Smooth muscle cell (in vitro differentiated cells): Measurements from ENCODE around the gene PLXNB3. TPM values are rescaled to one million over a fixed set of nuclear protein-coding genes. Genes with fewer than 3 reads are reported as not detected.
A peak's percentile ranks its signal among the peaks of the same experiment; 100 is the strongest.
"Not testable (repeated sequence)": the region's sequence is repeated elsewhere in the genome, so short reads cannot be mapped to it uniquely, and the experiment has no call there.

Experiments
- DNase-seq: peaks from one replicate; lab custom pipeline; 2025; ENCODE audit not compliant: unreplicated experiment; lab: John Stamatoyannopoulos, UW
- H2AFZ ChIP-seq: fragments of 200-600 bp; sonication (generic); 2 replicates; pipeline ENCODE4 v1.6.0; 2016; ENCODE audit warnings: antibody characterized with exemption, low read depth, mild to moderate bottlenecking
- H3F3A ChIP-seq: fragments of 200-600 bp; sonication (generic); 2 replicates; pipeline ENCODE4 v1.6.0; 2017; ENCODE audit warnings: antibody characterized with exemption, low read depth
- H3K27ac ChIP-seq: fragments of 200-600 bp; sonication (generic); 2 replicates; pipeline ENCODE4 v1.5.1; 2016; ENCODE audit warnings: low read depth, mild to moderate bottlenecking
- H3K27me3 ChIP-seq: fragments of 200-600 bp; sonication (generic); 2 replicates; pipeline ENCODE4 v1.6.1; 2016; ENCODE audit warnings: low read depth, mild to moderate bottlenecking
- H3K36me3 ChIP-seq: fragments of 200-600 bp; sonication (generic); 2 replicates; pipeline ENCODE4 v1.5.1; 2016; ENCODE audit warnings: low read depth
- H3K4me1 ChIP-seq: fragments of 200-600 bp; sonication (generic); 2 replicates; pipeline ENCODE4 v1.5.1; 2016; ENCODE audit warnings: low read depth
- H3K4me2 ChIP-seq: fragments of 200-600 bp; sonication (generic); 2 replicates; pipeline ENCODE4 v1.6.0; 2016; ENCODE audit warnings: mild to moderate bottlenecking
- H3K4me3 ChIP-seq: fragments of 200-600 bp; sonication (generic); 2 replicates; pipeline ENCODE4 v1.5.1; 2016; ENCODE audit warnings: mild to moderate bottlenecking
- H3K79me2 ChIP-seq: fragments of 200-600 bp; sonication (generic); 2 replicates; pipeline ENCODE4 v1.6.0; 2016; ENCODE audit warnings: low read depth, mild to moderate bottlenecking
- H3K9ac ChIP-seq: fragments of 200-600 bp; sonication (generic); 2 replicates; pipeline ENCODE4 v1.6.0; 2016; ENCODE audit warnings: low read depth
- H3K9me3 ChIP-seq: fragments of 200-600 bp; sonication (generic); replicated peaks from 2 replicates; pipeline ENCODE4 v1.5.1; 2016; ENCODE audit warnings: low read depth
- H4K20me1 ChIP-seq: fragments of 200-600 bp; sonication (generic); 2 replicates; pipeline ENCODE4 v1.6.0; 2016; ENCODE audit warnings: low read depth
- CTCF ChIP-seq: fragments of 200-600 bp; sonication (generic); IDR thresholded peaks from 2 replicates; pipeline ENCODE4 v1.5.1; 2017; ENCODE audit warnings: borderline replicate concordance, mild to moderate bottlenecking, antibody characterized with exemption; ENCODE audit not compliant: insufficient read depth, poor library complexity, severe bottlenecking
- WGBS: methylation state at CpG from one replicate; pipeline ENCODE4 v1.1.7; 2016; ENCODE audit warnings: low lambda C conversion rate; 5-methylcytosine and 5-hydroxymethylcytosine counted together
- polyA plus RNA-seq: library from polyadenylated mRNA; unstranded; fragments of >200 nt; fragmentation: Nextera tagmentation; extraction: Ambion mirVana; gene quantifications from 2 replicates; pipeline ENCODE4 v1.2.1, GENCODE V29; 2016
- total RNA-seq: library from RNA; depleted of rRNA; stranded (reverse); fragments of >200 nt; gene quantifications from 2 replicates; pipeline ENCODE4 v1.2.3, GENCODE V29; 2014

Gene PLXNB3
- total and polyA plus RNA-seq, 2 experiments from 2014 or later = 0.58 to 3.9 TPM

GRCh38 chrX:153816831-153817690 lies 53.0 kb downstream of the PLXNB3 start:
- H3K4me3 ChIP-seq = no peak overlapping the region
- no peaks in the 10 kb centered on the region for H3K9me3 ChIP-seq
- H3K27ac ChIP-seq = no peak overlapping the region
- 88% methylated on average over 25 of the region's 25 CpGs for WGBS
- H3K27me3 ChIP-seq = no peaks in the 10 kb centered on the region
- DNase-seq = no peak
- H3K4me2 ChIP-seq = no peak overlapping the region
- H3K9ac ChIP-seq = no peak overlapping the region
- H3F3A ChIP-seq = no peaks in the 10 kb centered on the region
- no peaks in the 10 kb centered on the region for H3K4me1 ChIP-seq
- no peaks in the 10 kb centered on the region for H4K20me1 ChIP-seq
- H3K36me3 ChIP-seq = no peaks in the 10 kb centered on the region
- no peak for TF ChIP-seq CTCF
- H2AFZ ChIP-seq = no peak overlapping the region
- no peaks in the 10 kb centered on the region for H3K79me2 ChIP-seq

- 92% methylated on average over 9 of the region's 9 CpGs for WGBS
- not testable (repeated sequence) for H3K36me3 ChIP-seq, H3K9ac ChIP-seq, H3K4me1 ChIP-seq, H2AFZ ChIP-seq, H3K9me3 ChIP-seq, H4K20me1 ChIP-seq, H3K4me2 ChIP-seq, H3K79me2 ChIP-seq, H3K27me3 ChIP-seq, DNase-seq, H3K4me3 ChIP-seq, H3K27ac ChIP-seq, H3F3A ChIP-seq
Measured at GRCh38 chrX:153818064-153818463, 54.0 kb downstream of the PLXNB3 start.

GRCh38 chrX:153818571-153819383 lies 54.7 kb downstream of the PLXNB3 start:
- Histone ChIP-seq H3K4me3 (peak overlapping the region; percentile 54), H3K27ac (no peak overlapping the region), H3K36me3 (no peaks in the 10 kb centered on the region), H3K4me1 (no peaks in the 10 kb centered on the region), H4K20me1 (no peaks in the 10 kb centered on the region), H3F3A (no peaks in the 10 kb centered on the region), H2AFZ (no peak overlapping the region), H3K9me3 (no peaks in the 10 kb centered on the region), H3K79me2 (no peaks in the 10 kb centered on the region), H3K27me3 (no peaks in the 10 kb centered on the region), H3K9ac (no peak overlapping the region), H3K4me2 (peak overlapping the region; percentile 78)
- TF ChIP-seq CTCF = no peak
- DNase-seq = no peak
- WGBS = 27% methylated on average over 59 of the region's 67 CpGs

GRCh38 chrX:153819384-153820040 lies 55.5 kb downstream of the PLXNB3 start:
- WGBS = 47% methylated on average over 23 of the region's 23 CpGs
- Histone ChIP-seq H3K79me2 (no peaks in the 10 kb centered on the region), H3K4me2 (peak overlapping the region; percentile 78), H3K4me1 (no peaks in the 10 kb centered on the region), H3K36me3 (no peaks in the 10 kb centered on the region), H3K9ac (no peak overlapping the region), H3K9me3 (no peaks in the 10 kb centered on the region), H3F3A (no peaks in the 10 kb centered on the region), H3K27ac (no peak overlapping the region), H2AFZ (no peak overlapping the region), H4K20me1 (no peaks in the 10 kb centered on the region), H3K27me3 (no peaks in the 10 kb centered on the region), H3K4me3 (peak overlapping the region; percentile 54)
- no peak for DNase-seq
- TF ChIP-seq CTCF = no peak
